Measurements from ENCODE around the gene CITED2. TPM values are rescaled to one million over a fixed set of nuclear protein-coding genes. Genes with fewer than 3 reads are reported as not detected.
A peak's percentile ranks its signal among the peaks of the same experiment; 100 is the strongest.

The CITED2 gene
- total and polyA plus RNA-seq, 8 donors, result 8.0 to 75.1 (median 38.2) TPM

- intact Hi-C loops (cut with DNase I), result no loop called here
- WGBS, 2 donors, result 76 to 82% methylated on average over 1 of the region's 1 CpG
- ATAC-seq, result no peak
- TF ChIP-seq CTCF (IDR thresholded peaks at IDR 0.05), result no peak
- Histone ChIP-seq H3K27me3 (no peaks in the 10 kb centered on the region), H3K9me3 (no peaks in the 10 kb centered on the region), H3K36me3 (no peaks in the 10 kb centered on the region), H3K4me1 (no peaks in the 10 kb centered on the region), H3K27ac (no peak overlapping the region), H3K4me3 (no peak overlapping the region)
- no peak for FAIRE-seq
- DNase-seq, result no peak
Observed at GRCh38 chr6:139394027-139394649, 19.7 kb upstream of the CITED2 start.

- FAIRE-seq, result no peak
- Histone ChIP-seq H3K27ac (no peak overlapping the region), H3K36me3 (no peaks in the 10 kb centered on the region), H3K9me3 (no peaks in the 10 kb centered on the region), H3K27me3 (no peaks in the 10 kb centered on the region), H3K4me3 (no peak overlapping the region), H3K4me1 (no peaks in the 10 kb centered on the region)
- peak in 2 of 4 donors; percentile 39 to 63 for ATAC-seq
- TF ChIP-seq CTCF (IDR thresholded peaks at IDR 0.05), result no peak
- 89 to 90% methylated on average over 1 of the region's 1 CpG for WGBS, 2 donors
- intact Hi-C loops (cut with DNase I), result no loop called here
- DNase-seq, result no peak
Observed at GRCh38 chr6:139392794-139393193, 18.3 kb upstream of the CITED2 start.

- no peaks in the 10 kb centered on the region for H3K9me3 ChIP-seq
Observed at GRCh38 chr6:139391709-139392108, 17.3 kb upstream of the CITED2 start.

GRCh38 chr6:139390447-139390846 lies 16.0 kb upstream of the CITED2 start:
- intact Hi-C loops (cut with DNase I), result no loop called here
- Histone ChIP-seq H3K27ac (no peak overlapping the region), H3K27me3 (no peaks in the 10 kb centered on the region), H3K9me3 (no peaks in the 10 kb centered on the region), H3K36me3 (no peaks in the 10 kb centered on the region), H3K4me3 (no peak overlapping the region), H3K4me1 (no peaks in the 10 kb centered on the region)
- ATAC-seq, result no peak
- no peak for TF ChIP-seq CTCF (IDR thresholded peaks at IDR 0.05)
- 84 to 90% methylated on average over 2 of the region's 2 CpGs for WGBS, 2 donors
- no peak for DNase-seq
- FAIRE-seq, result no peak

More at GRCh38 chr6:139391709-139392108, 17.3 kb upstream of the CITED2 start:
- Histone ChIP-seq H3K4me3 (no peak overlapping the region), H3K27me3 (no peaks in the 10 kb centered on the region), H3K27ac (no peak overlapping the region), H3K36me3 (no peaks in the 10 kb centered on the region), H3K4me1 (no peaks in the 10 kb centered on the region)
- DNase-seq (no peak), ATAC-seq (no peak), FAIRE-seq (no peak)
- 94 to 96% methylated on average over 3 of the region's 3 CpGs for WGBS, 2 donors
- intact Hi-C loops (cut with DNase I), result no loop called here
- TF ChIP-seq CTCF (IDR thresholded peaks at IDR 0.05), result no peak

GRCh38 chr6:139388384-139388783 lies 13.9 kb upstream of the CITED2 start:
- ATAC-seq (no peak), DNase-seq (no peak), FAIRE-seq (no peak)
- Histone ChIP-seq H3K4me1 (no peaks in the 10 kb centered on the region), H3K27me3 (no peaks in the 10 kb centered on the region), H3K27ac (no peak overlapping the region), H3K4me3 (no peak overlapping the region), H3K36me3 (no peaks in the 10 kb centered on the region), H3K9me3 (no peaks in the 10 kb centered on the region)
- WGBS, 2 donors, result 84 to 85% methylated on average over 2 of the region's 2 CpGs
- TF ChIP-seq CTCF (IDR thresholded peaks at IDR 0.05), result no peak
- intact Hi-C loops (cut with DNase I), result no loop called here
